Effector CD8-positive, alpha-beta T cell (primary cell): ENCODE data around the gene IDI1.
"Not testable (repeated sequence)": the region's sequence is repeated elsewhere in the genome, so short reads cannot be mapped to it uniquely, and the experiment has no call there.

ENCODE experiments used
- DNase-seq: peaks from one replicate; lab custom pipeline; 2025; lab: John Stamatoyannopoulos, UW

The IDI1 gene

GRCh38 chr10:1034758-1035157 lies 14.2 kb downstream of the IDI1 start:
- no peak for DNase-seq

DNA sequence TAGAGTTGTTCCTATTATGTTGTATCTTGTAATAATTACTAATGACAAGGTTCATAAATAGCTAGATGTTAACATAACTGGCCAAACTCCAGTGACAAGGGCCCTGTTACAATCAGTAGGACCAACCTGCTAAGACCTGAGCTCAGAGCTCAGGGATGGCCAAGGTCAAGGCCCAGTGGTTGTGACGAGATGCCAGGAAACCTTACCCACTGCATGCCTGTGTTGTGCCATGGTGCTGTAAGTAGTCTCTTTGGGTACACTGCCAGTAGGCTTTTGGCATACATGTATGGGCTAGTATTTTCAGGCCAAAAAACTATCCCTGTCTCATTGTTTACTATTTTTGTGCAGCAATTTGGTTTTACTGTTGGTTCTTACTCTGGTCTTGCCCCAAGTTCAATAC lies 15.3 kb downstream of the IDI1 start:
- DNase-seq: no peak

- no peak for DNase-seq
These were observed 19.1 kb downstream of the IDI1 start for GRCh38 chr10:1029838-1030237.

DNA sequence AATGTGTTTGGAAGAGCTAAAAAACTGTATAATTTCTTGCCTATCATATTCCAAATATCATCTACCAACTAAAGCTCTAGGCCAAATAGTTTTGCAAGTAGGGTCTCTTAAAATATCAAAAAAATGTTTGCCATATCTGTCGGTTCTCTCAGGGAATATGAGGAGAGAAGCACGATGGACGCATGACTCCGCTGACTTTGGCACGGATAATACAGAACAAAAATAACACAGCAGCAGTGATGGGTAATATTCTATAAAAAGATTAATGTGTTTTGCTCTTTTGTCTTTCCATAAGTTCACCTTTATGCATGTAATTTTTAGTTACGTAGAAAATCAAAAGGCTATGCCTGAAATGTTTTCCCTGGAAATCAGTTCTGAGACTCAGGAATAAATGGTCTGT lies 22.3 kb downstream of the IDI1 start:
- DNase-seq: no peak

GRCh38 chr10:1025683-1026082 lies 23.2 kb downstream of the IDI1 start, which contains the start of gene IDI2:
TSS of gene IDI2 (minus strand) at chr10:1025859. CDS start at chr10:1024723, 1,136 bp downstream.
- DNase-seq: no peak

DNA sequence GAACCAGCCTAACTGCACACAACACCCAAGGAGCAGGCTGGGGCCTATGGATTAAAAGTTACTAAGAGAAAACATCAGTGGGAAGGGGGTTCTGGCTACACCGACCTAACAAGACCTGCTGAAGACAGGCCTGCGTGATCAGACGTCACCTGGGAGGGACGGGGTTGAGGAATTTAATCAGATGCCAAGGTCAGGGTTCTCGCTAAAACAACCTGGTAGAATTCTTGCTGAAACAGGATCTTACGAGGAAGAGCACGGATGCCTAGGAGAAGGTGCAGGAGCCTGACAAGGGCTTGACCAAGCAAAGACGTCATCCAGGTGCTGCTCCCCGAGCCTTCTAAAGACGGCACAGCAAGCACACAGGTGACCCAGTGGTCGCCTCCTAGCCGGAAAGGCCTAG lies 24.8 kb downstream of the IDI1 start:
- no peak for DNase-seq

DNA sequence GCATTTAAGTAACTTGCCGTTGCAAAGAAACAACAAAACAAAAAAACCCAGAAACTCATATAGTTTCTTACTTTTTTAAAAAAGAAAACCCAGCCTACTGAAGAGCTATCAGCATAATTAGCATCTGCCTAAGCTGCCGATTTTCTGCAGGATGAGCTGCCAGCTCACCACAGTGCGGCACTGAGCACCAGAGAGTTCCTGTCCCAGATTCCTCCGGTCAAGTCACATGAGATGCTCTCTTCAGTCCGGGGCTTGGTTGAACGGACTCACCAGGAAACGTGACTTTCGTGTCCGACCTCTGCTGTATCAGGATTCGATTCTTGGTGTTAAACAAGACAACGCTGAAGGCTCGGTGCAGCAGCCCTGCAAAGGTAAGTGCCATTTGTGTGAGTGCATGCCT lies 26.5 kb downstream of the IDI1 start:
- no peak for DNase-seq

- DNase-seq: no peak
These were observed 28.0 kb downstream of the IDI1 start for GRCh38 chr10:1020958-1021357.

DNA sequence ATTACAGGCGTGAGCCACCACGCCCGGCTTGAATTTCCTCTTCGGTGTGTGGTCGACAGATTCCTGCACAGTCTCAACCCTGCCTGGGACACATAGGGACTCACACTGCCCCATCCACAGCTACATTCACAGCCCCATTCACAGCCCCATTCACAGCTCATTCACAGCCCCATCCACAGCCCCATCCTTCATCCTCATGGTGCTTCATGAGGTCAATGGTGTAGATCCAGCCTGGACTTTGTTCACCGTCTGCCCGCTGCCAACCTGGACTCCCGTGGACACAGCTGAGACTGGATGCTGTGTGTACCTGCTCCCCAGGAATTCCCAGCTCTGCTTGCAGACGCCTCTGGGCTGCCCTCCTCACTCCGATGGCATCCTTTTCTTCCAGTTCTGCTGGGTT lies 28.5 kb downstream of the IDI1 start:
- no peak for DNase-seq

- DNase-seq: no peak
These were observed 29.6 kb downstream of the IDI1 start for GRCh38 chr10:1019362-1019761.

GRCh38 chr10:1015688-1016087 lies 33.2 kb downstream of the IDI1 start:
- no peak for DNase-seq

DNA sequence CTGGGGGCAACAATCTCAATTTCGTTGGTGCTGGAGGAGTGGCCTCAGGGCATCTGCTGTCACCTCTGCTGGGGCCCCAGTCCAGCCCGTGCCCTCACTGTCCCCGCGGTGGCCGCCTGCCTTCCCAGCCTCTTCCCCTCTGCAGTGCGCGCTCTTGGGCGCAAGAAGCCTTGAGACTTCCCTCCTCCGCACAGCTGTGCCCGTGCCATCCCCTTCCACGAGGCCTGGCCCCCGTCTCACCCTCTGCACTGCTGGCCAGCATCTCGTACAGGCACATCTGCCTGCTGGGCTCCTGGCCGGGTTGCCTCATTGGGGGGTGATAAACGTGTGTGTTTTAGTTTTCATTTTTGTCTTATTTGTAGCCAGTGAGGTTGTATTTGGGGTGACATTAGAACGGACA lies 37.2 kb downstream of the IDI1 start:
- DNase-seq: no peak

GRCh38 chr10:1010703-1011102 lies 38.2 kb downstream of the IDI1 start:
- DNase-seq: no peak

GRCh38 chr10:1009947-1010346 lies 39.0 kb downstream of the IDI1 start:
- not testable (repeated sequence) for DNase-seq

DNA sequence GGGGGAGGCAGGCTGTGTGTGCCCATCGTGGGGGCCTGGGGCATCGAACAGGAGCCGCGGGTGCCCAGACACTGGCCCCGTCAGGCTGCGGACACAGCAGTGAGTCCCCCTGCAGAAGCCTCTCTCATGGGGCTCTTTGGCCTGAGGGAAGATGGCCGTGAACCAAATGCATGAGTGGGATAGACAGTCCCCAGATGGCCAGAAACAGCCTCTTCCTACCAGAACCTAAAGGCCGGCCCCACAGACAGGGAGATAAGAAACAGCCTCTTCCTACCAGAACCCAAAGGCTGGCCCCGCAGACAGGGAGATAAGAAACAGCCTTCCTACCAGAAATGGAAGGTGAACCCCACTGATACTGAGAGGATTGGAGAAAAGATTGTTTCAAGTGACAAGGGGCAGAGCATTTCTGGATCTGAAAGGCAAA lies 39.8 kb downstream of the IDI1 start:
- no peak for DNase-seq

- DNase-seq: no peak
These were observed 41.3 kb downstream of the IDI1 start for GRCh38 chr10:1007583-1007982.

DNA sequence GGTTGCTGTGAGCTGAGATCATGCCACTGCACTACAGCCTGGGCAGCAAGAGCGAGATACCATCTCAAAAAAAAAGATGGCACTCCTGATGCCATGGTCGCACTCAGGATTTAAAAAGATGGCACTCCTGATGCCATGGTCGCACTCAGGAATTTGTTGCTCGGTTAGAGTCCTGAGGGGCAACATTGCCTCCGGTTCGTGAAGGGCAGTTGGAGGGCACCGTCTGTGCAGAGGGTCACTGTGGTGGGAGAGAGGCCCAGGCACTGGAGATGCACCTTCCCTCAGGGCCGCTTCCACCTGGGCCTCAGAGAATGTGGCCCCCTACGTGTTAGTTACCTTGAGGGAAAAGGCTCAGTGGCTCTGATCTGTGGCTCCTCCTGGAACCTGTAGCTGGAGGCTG lies 42.3 kb downstream of the IDI1 start:
- DNase-seq: no peak

DNA sequence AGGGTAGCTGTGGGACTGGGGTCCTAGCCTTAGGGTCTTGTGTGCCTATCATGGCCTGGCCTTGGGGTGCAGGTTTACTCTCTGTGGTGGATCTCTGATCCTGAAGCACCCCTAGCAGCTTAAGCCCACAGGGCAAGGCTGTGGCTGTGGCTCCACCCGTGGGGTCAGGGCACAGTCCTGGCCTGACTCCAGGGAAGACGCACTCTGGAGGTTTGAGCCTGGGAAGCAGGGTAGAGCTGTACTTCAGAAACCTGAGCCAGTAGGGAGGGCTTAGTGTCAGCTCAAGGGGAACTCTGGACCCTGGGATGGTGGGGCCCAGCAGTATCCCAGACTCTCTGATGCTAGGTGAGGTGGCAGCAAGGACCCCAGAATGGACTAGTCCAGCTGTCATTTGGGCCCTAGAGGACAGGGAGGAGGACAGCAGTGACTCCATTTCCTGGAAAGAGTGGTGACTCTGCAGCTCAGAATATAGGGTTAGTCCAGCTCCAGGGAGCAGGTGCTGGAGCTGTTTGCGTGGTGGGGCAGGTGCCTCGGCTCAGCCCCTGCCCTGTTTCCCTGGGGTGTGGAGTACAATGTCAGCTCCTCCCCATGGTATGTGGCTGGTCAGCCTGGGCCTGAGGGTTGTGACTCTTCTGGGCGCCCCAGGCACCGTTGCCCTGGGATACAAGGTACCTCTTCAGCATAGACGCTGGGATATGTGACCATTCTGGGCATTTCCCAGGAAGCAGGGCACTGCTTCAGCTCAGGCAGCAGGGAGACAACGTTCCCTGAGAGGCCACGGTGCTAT lies 44.8 kb downstream of the IDI1 start:
- no peak for DNase-seq

GRCh38 chr10:1002425-1003006 lies 46.4 kb downstream of the IDI1 start:
- no peak for DNase-seq

DNA sequence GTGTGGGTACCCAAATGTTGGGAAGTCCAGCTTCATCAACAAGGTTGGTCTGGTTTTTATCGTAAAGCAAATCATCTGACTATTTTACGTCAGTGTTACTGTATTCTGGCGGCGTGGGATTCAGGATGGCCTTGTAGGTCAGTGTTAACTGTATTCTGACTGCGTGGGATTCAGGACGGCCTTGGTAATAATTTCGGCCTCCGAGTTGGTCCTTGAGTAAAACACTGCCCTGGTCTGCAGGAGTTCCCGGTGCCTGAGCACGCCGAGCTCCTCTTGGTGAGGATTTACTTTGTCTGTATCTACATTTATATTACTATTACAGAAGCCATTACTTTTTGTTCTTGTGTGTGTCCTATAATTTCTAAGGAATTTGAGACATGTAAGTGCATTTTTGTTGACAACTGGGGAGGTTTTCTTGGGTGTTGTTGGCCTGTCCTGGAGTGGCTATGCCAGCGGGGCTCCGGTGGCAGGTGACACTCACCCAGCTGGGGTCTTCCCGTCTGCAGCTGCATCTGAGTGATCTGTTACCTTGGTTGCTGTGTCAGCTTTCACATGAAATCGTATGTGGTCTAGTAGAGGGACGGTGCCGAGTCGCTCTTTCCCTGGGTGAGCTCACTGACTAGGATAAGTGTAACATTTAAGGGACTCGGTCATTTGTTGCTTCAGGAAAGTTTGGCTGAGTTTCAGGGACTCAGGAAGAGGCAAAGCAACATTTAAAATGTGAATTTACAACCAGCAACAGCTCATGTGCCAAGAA lies 51.5 kb downstream of the IDI1 start:
- no peak for DNase-seq

- DNase-seq: no peak
These were observed 52.9 kb downstream of the IDI1 start for GRCh38 chr10:996031-996430.

- no peak for DNase-seq
These were observed 53.4 kb downstream of the IDI1 start for GRCh38 chr10:995559-995926.
